GM13976 (cell line): ENCODE measurements around the gene PSORS1C1.

Experiments
- DNase-seq: peaks from one replicate; pipeline ENCODE4 v3.0.0; 2012; ENCODE audit warnings: low spot score
- CTCF ChIP-seq: IDR thresholded peaks from 2 replicates; pipeline ENCODE4 v1.5.1; 2012; ENCODE audit warnings: borderline replicate concordance, mild to moderate bottlenecking; ENCODE audit not compliant: insufficient read depth; ENCODE audit errors: extremely low read depth, missing control alignments, control extremely low read depth
- in situ Hi-C: fragments of 300-500 bp; cut with MboI; formaldehyde crosslinking; loops from one replicate; pipeline ENCODE4 v1.12.0; 2022; ENCODE audit warnings: low sequenced_read_pairs, mixed read lengths, inconsistent platforms; ENCODE audit not compliant: unreplicated experiment

PSORS1C1 gene

GRCh38 chr6:31154436-31154835 lies 39.8 kb downstream of the PSORS1C1 start:
- no peak for DNase-seq
- no peak for TF ChIP-seq CTCF
- in situ Hi-C loops = no loop called here

GRCh38 chr6:31156641-31157040 lies 42.0 kb downstream of the PSORS1C1 start:
- TF ChIP-seq CTCF = no peak
- in situ Hi-C loops = no loop called here

GRCh38 chr6:31157513-31158139 lies 43.0 kb downstream of the PSORS1C1 start, which contains the start of gene CCHCR1:
TSS of gene CCHCR1 (minus strand) at chr6:31157802. CDS start at chr6:31157600, 202 bp downstream.
- no peak for DNase-seq
- no peak for TF ChIP-seq CTCF
- in situ Hi-C loops = no loop called here

More at GRCh38 chr6:31156641-31157040, 42.0 kb downstream of the PSORS1C1 start:
- no peak for DNase-seq

GRCh38 chr6:31158140-31158862 lies 43.7 kb downstream of the PSORS1C1 start, which contains the start of gene TCF19:
TSS of gene TCF19 (plus strand) at chr6:31158589. CDS start at chr6:31159470, 881 bp downstream.
- in situ Hi-C loops = no loop called here
- TF ChIP-seq CTCF = no peak
- DNase-seq = peak; percentile 100

- DNase-seq = peak; percentile 57
- TF ChIP-seq CTCF = peak; percentile 15
- in situ Hi-C loops = no loop called here
Observed at GRCh38 chr6:31158863-31159855, 44.6 kb downstream of the PSORS1C1 start.
